NB4 (cell line): ENCODE results near the gene KCNIP4.

Experiments used
- DNase-seq: peaks from one replicate; pipeline ENCODE4 v3.0.0; 2010; ENCODE audit warnings: low read depth
- H3K4me3 ChIP-seq: one replicate; pipeline ENCODE4 v1.5.1; 2011; ENCODE audit warnings: mild to moderate bottlenecking, low read depth, low read length, moderate library complexity
- CTCF ChIP-seq: IDR thresholded peaks from one replicate; pipeline ENCODE4 v1.5.1; 2012; ENCODE audit warnings: low read depth, low read length
- MAX ChIP-seq: IDR thresholded peaks from 2 replicates; pipeline ENCODE4 v1.6.1; 2011; ENCODE audit warnings: low read depth, low read length
- MYC ChIP-seq: IDR thresholded peaks from 2 replicates; pipeline ENCODE4 v1.6.1; 2011; ENCODE audit warnings: low read depth, low read length
- POLR2A ChIP-seq: IDR thresholded peaks from 2 replicates; pipeline ENCODE4 v1.6.1; 2011; ENCODE audit warnings: mild to moderate bottlenecking; ENCODE audit not compliant: insufficient read length; ENCODE audit errors: extremely low read depth

KCNIP4 gene

GRCh38 chr4:21012851-21013331 lies 935.7 kb downstream of the KCNIP4 start:
- TF ChIP-seq POLR2A (no peak), MYC (no peak), MAX (no peak), CTCF (no peak)
- H3K4me3 ChIP-seq = no peak overlapping the region
- no peak for DNase-seq

- no peak for DNase-seq
- no peak overlapping the region for H3K4me3 ChIP-seq
- TF ChIP-seq POLR2A (no peak), CTCF (no peak), MYC (no peak), MAX (no peak)
These were observed 937.5 kb downstream of the KCNIP4 start for GRCh38 chr4:21011106-21011505.

GRCh38 chr4:21009956-21010355 lies 938.6 kb downstream of the KCNIP4 start:
- TF ChIP-seq CTCF = no peak
- TF ChIP-seq POLR2A = no peak
- TF ChIP-seq MAX = no peak
- no peak for TF ChIP-seq MYC
- no peak overlapping the region for H3K4me3 ChIP-seq
- no peak for DNase-seq

- no peak for TF ChIP-seq CTCF
- TF ChIP-seq MYC = no peak
- TF ChIP-seq MAX = no peak
- TF ChIP-seq POLR2A = no peak
- DNase-seq = no peak
- H3K4me3 ChIP-seq = no peak overlapping the region
These were observed 942.9 kb downstream of the KCNIP4 start for GRCh38 chr4:21005647-21006046.

- TF ChIP-seq POLR2A (no peak), MAX (no peak), CTCF (no peak), MYC (no peak)
- no peak for DNase-seq
- no peak overlapping the region for H3K4me3 ChIP-seq
These were observed 945.6 kb downstream of the KCNIP4 start for GRCh38 chr4:21002976-21003375.

- no peak for DNase-seq
- H3K4me3 ChIP-seq = no peak overlapping the region
- no peak for TF ChIP-seq POLR2A
- TF ChIP-seq MYC = no peak
- TF ChIP-seq CTCF = no peak
- TF ChIP-seq MAX = no peak
These were observed 946.3 kb downstream of the KCNIP4 start for GRCh38 chr4:21002286-21002685.
